GM23338 (cell line): Measurements from ENCODE around the gene FCN2.

ENCODE experiments used
- CREB1 ChIP-seq: fragments of 250-450 bp; sonication (Bioruptor Pico); IDR thresholded peaks from 2 replicates; pipeline ENCODE4 v1.5.0; 2020; ENCODE audit warnings: low read depth, mild to moderate bottlenecking, moderate library complexity
- CTCF ChIP-seq, 2 experiments: fragments of 200-600 bp in 1 of 2; sonication (generic) in 1 of 2; conservative IDR thresholded peaks; 2 replicates each; pipeline versions ENCODE4 v1.5.1 to v1.6.1; 2016 to 2017; ENCODE audit warnings: antibody characterized with exemption in 2 of 2, low read depth in 2 of 2, mild to moderate bottlenecking in 2 of 2, moderate library complexity in 1 of 2
- ETS1 ChIP-seq: IDR thresholded peaks from 2 replicates; pipeline ENCODE4 v1.6.1; 2016; ENCODE audit warnings: antibody characterized with exemption
- EZH2 ChIP-seq: fragments of 200-600 bp; sonication (generic); IDR thresholded peaks from one replicate; pipeline ENCODE4 v1.8.0; 2017; ENCODE audit warnings: antibody characterized with exemption, mild to moderate bottlenecking, low read depth; ENCODE audit not compliant: unreplicated experiment
- EZH2phosphoT487 ChIP-seq: fragments of 200-600 bp; sonication (generic); IDR thresholded peaks from one replicate; pipeline ENCODE4 v1.8.1; 2018; ENCODE audit warnings: antibody characterized with exemption; ENCODE audit not compliant: unreplicated experiment
- JUNB ChIP-seq: IDR thresholded peaks from one replicate; pipeline ENCODE4 v1.6.1; 2016; ENCODE audit warnings: antibody characterized with exemption; ENCODE audit not compliant: unreplicated experiment
- NANOG ChIP-seq: IDR thresholded peaks from 2 replicates; pipeline ENCODE4 v1.6.1; 2016; ENCODE audit warnings: antibody characterized with exemption, borderline replicate concordance
- POLR2AphosphoS5 ChIP-seq: IDR thresholded peaks from 2 replicates; pipeline ENCODE4 v1.6.1; 2016; ENCODE audit warnings: antibody characterized with exemption, low read depth
- REST ChIP-seq: IDR thresholded peaks from one replicate; pipeline ENCODE4 v1.6.1; 2018; ENCODE audit warnings: antibody characterized with exemption; ENCODE audit not compliant: unreplicated experiment
- STAT1 ChIP-seq: IDR thresholded peaks from one replicate; pipeline ENCODE4 v1.6.1; 2016; ENCODE audit warnings: antibody characterized with exemption; ENCODE audit not compliant: unreplicated experiment
- ZNF114 ChIP-seq: fragments of 250-450 bp; sonication (Bioruptor Pico); IDR thresholded peaks from 2 replicates; pipeline ENCODE4 v1.5.0; 2020; ENCODE audit warnings: mild to moderate bottlenecking, moderate library complexity

- TF ChIP-seq CTCF (conservative IDR thresholded peaks at IDR 0.05; ENCODE audit: low read depth in 2 of 2) (no peak), JUNB (no peak), EZH2 (no peak), REST (no peak), ZNF114 (no peak), POLR2AphosphoS5 (no peak), CREB1 (CRISPR knock-in tag) (no peak), STAT1 (no peak), EZH2phosphoT487 (no peak), NANOG (no peak), ETS1 (no peak)
Observed at GRCh38 chr9:134855900-134856377, 24.7 kb upstream of the FCN2 start.
